Measurements from ENCODE around the gene SSU72. TPM values are rescaled to one million over a fixed set of nuclear protein-coding genes. Genes with fewer than 3 reads are reported as not detected.

The SSU72 gene
- total and polyA plus RNA-seq, 2 donors (not counting 3 experiments of a cell fraction or from before 2014, with no cell fraction given) = 85.9 to 129 TPM

DNA sequence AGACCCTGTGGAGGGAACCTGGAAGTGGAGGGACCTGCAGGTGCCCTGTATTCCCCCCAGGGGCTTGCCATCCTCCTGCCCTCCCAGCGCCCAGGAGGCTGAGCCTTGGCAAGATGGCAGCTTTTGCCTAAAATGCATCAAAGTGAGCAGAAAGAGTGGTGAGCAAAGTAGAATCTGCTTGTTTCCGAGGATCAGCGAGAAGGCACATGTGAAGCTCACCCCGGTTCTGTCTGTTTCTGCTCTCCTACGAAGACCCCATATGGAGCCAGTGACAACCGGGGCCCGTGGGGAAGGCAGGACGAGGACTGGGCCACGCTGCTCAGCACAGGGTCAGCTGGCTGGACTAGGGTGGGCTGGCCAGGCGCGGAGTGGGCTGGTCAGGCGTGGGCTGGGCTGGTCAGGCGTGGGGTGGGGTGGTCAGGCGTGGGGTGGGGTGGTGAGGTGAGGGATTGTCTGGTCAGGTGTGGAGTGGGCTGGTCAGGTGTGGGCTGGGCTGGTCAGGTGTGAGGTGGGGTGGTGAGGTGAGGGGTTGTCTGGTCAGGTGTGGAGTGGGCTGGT is 30.4 kb upstream of the SSU72 start:
- H3K27ac ChIP-seq (ENCODE audit: insufficient read depth, low read depth, low read length) = no peak overlapping the region
- no peaks in the 10 kb centered on the region for H3K4me1 ChIP-seq (ENCODE audit: control insufficient read depth, extremely low read depth, insufficient read depth, low read length)
- TF ChIP-seq EZH2 (IDR thresholded peaks at IDR 0.05; ENCODE audit: borderline replicate concordance, low read depth, low read length, severe bottlenecking) = no peak
- no peak for TF ChIP-seq POLR2A (IDR thresholded peaks at IDR 0.05; ENCODE audit: low read depth, low read length)
- TF ChIP-seq GATA2 (IDR thresholded peaks at IDR 0.05; ENCODE audit: insufficient read depth, insufficient read length, low read depth, low read length) = no peak
- TF ChIP-seq POLR2AphosphoS5 (IDR thresholded peaks at IDR 0.05; ENCODE audit: insufficient read depth, low read depth, low read length) = no peak
- no peak for TF ChIP-seq FOS (IDR thresholded peaks at IDR 0.05; ENCODE audit: borderline replicate concordance, insufficient read depth, low read length)
- TF ChIP-seq, protein P1, sequence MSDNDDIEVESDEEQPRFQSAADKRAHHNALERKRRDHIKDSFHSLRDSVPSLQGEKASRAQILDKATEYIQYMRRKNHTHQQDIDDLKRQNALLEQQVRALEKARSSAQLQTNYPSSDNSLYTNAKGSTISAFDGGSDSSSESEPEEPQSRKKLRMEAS (IDR thresholded peaks at IDR 0.05; ENCODE audit: insufficient read depth, insufficient read length) = no peak
- no peak for TF ChIP-seq MYC (IDR thresholded peaks at IDR 0.05; ENCODE audit: low read depth, low read length)
- H3K4me3 ChIP-seq (replicated peaks in 1 of 3; ENCODE audit: insufficient read depth in 1 of 3, low read depth in 1 of 3, low read length in 3 of 3) = no peak overlapping the region
- dilution Hi-C loops (cut with MboI; ENCODE audit: extremely low pct_ligation_motif_present, low sequenced_read_pairs) = no loop called here
- no peaks in the 10 kb centered on the region for H3K36me3 ChIP-seq (ENCODE audit: control insufficient read depth in 2 of 2, extremely low read depth in 1 of 2, insufficient read depth in 2 of 2, low read length in 2 of 2)
- CTCF ChIA-PET = no interaction called here
- no peaks in the 10 kb centered on the region for H3K79me2 ChIP-seq (ENCODE audit: control insufficient read depth, insufficient read depth, low read length)
- DNase-seq (ENCODE audit: low read depth, low spot score) = no peak
- no peaks in the 10 kb centered on the region for H3K9me1 ChIP-seq (replicated peaks; ENCODE audit: control insufficient read depth, extremely low read depth, insufficient read depth, low read length)
- no peak overlapping the region for H2AFZ ChIP-seq (ENCODE audit: low read depth, low read length)
- FAIRE-seq = no peak
- H3K9ac ChIP-seq (replicated peaks; ENCODE audit: extremely low read depth, insufficient read depth, low read length) = no peak overlapping the region
- H3K4me2 ChIP-seq (ENCODE audit: insufficient read depth, low read length) = no peak overlapping the region
- POLR2A ChIA-PET = no interaction called here
- no TSS peak for BruUV-seq (replicated peaks)
- no peaks in the 10 kb centered on the region for H4K20me1 ChIP-seq (replicated peaks; ENCODE audit: control insufficient read depth, extremely low read depth, insufficient read depth, low read length)
- peaks cover 4 to 8% of the 10 kb centered on the region in 2 experiments for H3K27me3 ChIP-seq (ENCODE audit: control insufficient read depth in 2 of 2, insufficient read depth in 2 of 2, low read length in 2 of 2)
- intact Hi-C loops (cut with micrococcal nuclease) = no loop called here
- H3K9me3 ChIP-seq (replicated peaks; ENCODE audit: control insufficient read depth, insufficient read depth, low read length) = no peaks in the 10 kb centered on the region

GRCh38 chr1:1604374-1605033 is 29.8 kb upstream of the SSU72 start:
- Histone ChIP-seq H3K27ac (ENCODE audit: insufficient read depth, low read depth, low read length) (no peak overlapping the region), H3K4me1 (ENCODE audit: control insufficient read depth, extremely low read depth, insufficient read depth, low read length) (no peaks in the 10 kb centered on the region), H3K4me3 (replicated peaks in 1 of 3; ENCODE audit: insufficient read depth in 1 of 3, low read depth in 1 of 3, low read length in 3 of 3) (no peak overlapping the region), H3K4me2 (ENCODE audit: insufficient read depth, low read length) (no peak overlapping the region), H4K20me1 (replicated peaks; ENCODE audit: control insufficient read depth, extremely low read depth, insufficient read depth, low read length) (no peaks in the 10 kb centered on the region), H3K36me3 (ENCODE audit: control insufficient read depth in 2 of 2, extremely low read depth in 1 of 2, insufficient read depth in 2 of 2, low read length in 2 of 2) (no peaks in the 10 kb centered on the region), H3K9ac (replicated peaks; ENCODE audit: extremely low read depth, insufficient read depth, low read length) (no peak overlapping the region), H3K27me3 (ENCODE audit: control insufficient read depth in 2 of 2, insufficient read depth in 2 of 2, low read length in 2 of 2) (peaks cover 4 to 8% of the 10 kb centered on the region in 2 experiments), H3K79me2 (ENCODE audit: control insufficient read depth, insufficient read depth, low read length) (no peaks in the 10 kb centered on the region), H2AFZ (ENCODE audit: low read depth, low read length) (no peak overlapping the region), H3K9me1 (replicated peaks; ENCODE audit: control insufficient read depth, extremely low read depth, insufficient read depth, low read length) (no peaks in the 10 kb centered on the region), H3K9me3 (replicated peaks; ENCODE audit: control insufficient read depth, insufficient read depth, low read length) (no peaks in the 10 kb centered on the region)
- DNase-seq (ENCODE audit: low read depth, low spot score) (no peak), FAIRE-seq (no peak)
- TF ChIP-seq GATA2 (IDR thresholded peaks at IDR 0.05; ENCODE audit: insufficient read depth, insufficient read length, low read depth, low read length) = no peak
- no peak for TF ChIP-seq POLR2AphosphoS5 (IDR thresholded peaks at IDR 0.05; ENCODE audit: insufficient read depth, low read depth, low read length)
- TF ChIP-seq MYC (IDR thresholded peaks at IDR 0.05; ENCODE audit: low read depth, low read length) = no peak
- TF ChIP-seq FOS (IDR thresholded peaks at IDR 0.05; ENCODE audit: borderline replicate concordance, insufficient read depth, low read length) = no peak
- TF ChIP-seq JUN (IDR thresholded peaks at IDR 0.05; ENCODE audit: borderline replicate concordance, insufficient read depth, insufficient read length, low read depth) = no peak
- TF ChIP-seq CTCF (IDR thresholded peaks at IDR 0.05; ENCODE audit: extremely low read depth in 1 of 2, insufficient read depth in 1 of 2, low read depth in 1 of 2, low read length in 2 of 2) = no peak
- TF ChIP-seq EZH2 (IDR thresholded peaks at IDR 0.05; ENCODE audit: borderline replicate concordance, low read depth, low read length, severe bottlenecking) = no peak
- TF ChIP-seq, protein P1 (IDR thresholded peaks at IDR 0.05; ENCODE audit: insufficient read depth, insufficient read length) = no peak
- no peak for TF ChIP-seq POLR2A (IDR thresholded peaks at IDR 0.05; ENCODE audit: low read depth, low read length)
- intact Hi-C loops (cut with micrococcal nuclease) (no loop called here), dilution Hi-C loops (cut with MboI; ENCODE audit: extremely low pct_ligation_motif_present, low sequenced_read_pairs) (no loop called here)
- ChIA-PET POLR2A (no interaction called here), CTCF (interaction anchor here (1.3 kb wide), 1 partner anchor 25 kb away, joined by 3 read pairs; no protein-coding TSS in a partner anchor)
- BruUV-seq (replicated peaks) = no TSS peak
